CD14-positive monocyte (primary cell): ENCODE data around the gene MAP1LC3C. TPM values are rescaled to one million over a fixed set of nuclear protein-coding genes. Genes with fewer than 3 reads are reported as not detected.

ENCODE experiments used
- DNase-seq, 3 donors: peaks; one replicate each; pipeline ENCODE4 v3.0.0-alpha.2; 2011 to 2022
- H2AFZ ChIP-seq: 2 replicates; pipeline ENCODE4 v1.6.0; 2012; ENCODE audit warnings: mild to moderate bottlenecking, low read depth, low read length, inconsistent platforms; ENCODE audit not compliant: insufficient read depth, poor library complexity, severe bottlenecking
- H3K27ac ChIP-seq, 2 donors: 1 replicate in 1 of 2; 2 replicates in 1 of 2; pipeline ENCODE4 v1.5.1; 2012 to 2013; ENCODE audit warnings: low read length in 2 of 2, control low read depth in 1 of 2, inconsistent platforms in 1 of 2, low read depth in 1 of 2, mild to moderate bottlenecking in 1 of 2
- H3K27me3 ChIP-seq, 2 donors: one replicate each; pipeline versions ENCODE4 v1.6.0 to v1.6.1; 2011 to 2013; ENCODE audit warnings: low read length in 2 of 2; ENCODE audit not compliant: control insufficient read depth in 2 of 2, insufficient read depth in 2 of 2
- H3K36me3 ChIP-seq, 2 donors: replicated peaks in 1 of 2; 1 replicate in 1 of 2; 2 replicates in 1 of 2; pipeline versions ENCODE4 v1.5.1 to v1.6.1; 2012 to 2013; ENCODE audit warnings: low read length in 2 of 2, control low read depth in 1 of 2, inconsistent platforms in 1 of 2, mild to moderate bottlenecking in 1 of 2; ENCODE audit not compliant: insufficient read depth in 2 of 2, control insufficient read depth in 1 of 2
- H3K4me1 ChIP-seq, 2 donors: 1 replicate in 1 of 2; 2 replicates in 1 of 2; pipeline versions ENCODE4 v1.5.1 to v1.6.1; 2012 to 2013; ENCODE audit warnings: low read length in 2 of 2, control low read depth in 1 of 2, inconsistent platforms in 1 of 2, mild to moderate bottlenecking in 1 of 2, moderate library complexity in 1 of 2; ENCODE audit not compliant: insufficient read depth in 2 of 2, control insufficient read depth in 1 of 2
- H3K4me2 ChIP-seq: replicated peaks from 2 replicates; pipeline ENCODE3; 2012; ENCODE audit warnings: low read length, moderate library complexity, mild to moderate bottlenecking; ENCODE audit not compliant: poor library complexity, severe bottlenecking; ENCODE audit errors: extremely low read depth
- H3K4me3 ChIP-seq, 3 experiments: fragments of 200-600 bp in 1 of 3; sonication (generic) in 1 of 3; replicated peaks in 1 of 3; 1 replicate in 2 of 3; 2 replicates in 1 of 3; pipeline ENCODE4 v1.5.1; 2011 to 2013; ENCODE audit warnings: low read length in 3 of 3, mild to moderate bottlenecking in 3 of 3, control low read depth in 2 of 3, low read depth in 2 of 3, inconsistent platforms in 1 of 3, moderate library complexity in 1 of 3
- H3K79me2 ChIP-seq: 2 replicates; pipeline ENCODE4 v1.6.0; 2012; ENCODE audit warnings: mild to moderate bottlenecking, control low read depth, inconsistent platforms, low read length, moderate library complexity; ENCODE audit not compliant: insufficient read depth
- H3K9ac ChIP-seq: 2 replicates; pipeline ENCODE4 v1.6.0; 2017; ENCODE audit warnings: low read length, mild to moderate bottlenecking; ENCODE audit not compliant: insufficient read depth, poor library complexity, severe bottlenecking
- H3K9me3 ChIP-seq, 2 donors: replicated peaks in 1 of 2; 1 replicate in 1 of 2; 2 replicates in 1 of 2; pipeline versions ENCODE4 v1.5.1 to v1.6.1; 2012 to 2013; ENCODE audit warnings: low read length in 2 of 2, control low read depth in 1 of 2; ENCODE audit not compliant: control insufficient read depth in 1 of 2, insufficient read depth in 1 of 2
- H4K20me1 ChIP-seq: 2 replicates; pipeline ENCODE4 v1.6.0; 2012; ENCODE audit warnings: mild to moderate bottlenecking, low read length, control low read depth, moderate library complexity; ENCODE audit not compliant: insufficient read depth
- H3K27ac Mint-ChIP-seq, 7 donors: one replicate each; pipeline ENCODE4 v1.8.0; 2020; ENCODE audit warnings: mild to moderate bottlenecking in 7 of 7, mixed read lengths in 7 of 7, moderate library complexity in 6 of 7, inconsistent platforms in 2 of 7
- H3K27me3 Mint-ChIP-seq, 3 donors: one replicate each; pipeline ENCODE4 v1.8.0; 2021 to 2022; ENCODE audit warnings: low read depth in 3 of 3, mild to moderate bottlenecking in 3 of 3, mixed read lengths in 3 of 3, moderate library complexity in 3 of 3, inconsistent platforms in 1 of 3
- H3K36me3 Mint-ChIP-seq, 2 donors: one replicate each; pipeline ENCODE4 v1.8.0; 2020; ENCODE audit warnings: mixed read lengths in 2 of 2, inconsistent platforms in 1 of 2, mild to moderate bottlenecking in 1 of 2
- H3K4me1 Mint-ChIP-seq: one replicate; pipeline ENCODE4 v1.8.0; 2020; ENCODE audit warnings: mild to moderate bottlenecking, mixed read lengths
- H3K4me3 Mint-ChIP-seq, 2 donors: one replicate each; pipeline ENCODE4 v1.8.0; 2020; ENCODE audit warnings: mild to moderate bottlenecking in 2 of 2, mixed read lengths in 2 of 2, moderate library complexity in 1 of 2
- H3K9me3 Mint-ChIP-seq, 7 donors: one replicate each; pipeline ENCODE4 v1.8.0; 2020 to 2022; ENCODE audit warnings: mixed read lengths in 7 of 7, mild to moderate bottlenecking in 6 of 7, moderate library complexity in 6 of 7, inconsistent platforms in 2 of 7
- CTCF ChIP-seq: fragments of 200-600 bp; IDR thresholded peaks from one replicate; pipeline ENCODE4 v1.8.0; 2022; ENCODE audit warnings: antibody characterized with exemption, mild to moderate bottlenecking
- WGBS: methylation state at CpG from one replicate; pipeline ENCODE4 v1.1.5; 2013; ENCODE audit warnings: missing lambda C conversion rate; ENCODE audit not compliant: insufficient coverage; 5-methylcytosine and 5-hydroxymethylcytosine counted together
- intact Hi-C, 2 donors: fragments of 100-400 bp; cut with micrococcal nuclease; formaldehyde crosslinking; loops; one replicate each; pipeline versions ENCODE4 v1.15.0 to v1.15.1; 2023
- polyA plus RNA-seq, 3 donors: library from polyadenylated mRNA; depleted of rRNA in 1 of 3; unstranded in 2 of 3; stranded (reverse) in 1 of 3; fragments of 300-500 nt in 2 of 3; fragments of >200 nt in 1 of 3; fragmentation: Illumina TruSeq in 2 of 3; gene quantifications; 1 replicate in 2 of 3; 2 replicates in 1 of 3; pipeline ENCODE4 v1.2.3, GENCODE V29; 2012 to 2021

Gene MAP1LC3C
- polyA plus RNA-seq, 3 donors, result 0.07 TPM; not detected in 2

DNA sequence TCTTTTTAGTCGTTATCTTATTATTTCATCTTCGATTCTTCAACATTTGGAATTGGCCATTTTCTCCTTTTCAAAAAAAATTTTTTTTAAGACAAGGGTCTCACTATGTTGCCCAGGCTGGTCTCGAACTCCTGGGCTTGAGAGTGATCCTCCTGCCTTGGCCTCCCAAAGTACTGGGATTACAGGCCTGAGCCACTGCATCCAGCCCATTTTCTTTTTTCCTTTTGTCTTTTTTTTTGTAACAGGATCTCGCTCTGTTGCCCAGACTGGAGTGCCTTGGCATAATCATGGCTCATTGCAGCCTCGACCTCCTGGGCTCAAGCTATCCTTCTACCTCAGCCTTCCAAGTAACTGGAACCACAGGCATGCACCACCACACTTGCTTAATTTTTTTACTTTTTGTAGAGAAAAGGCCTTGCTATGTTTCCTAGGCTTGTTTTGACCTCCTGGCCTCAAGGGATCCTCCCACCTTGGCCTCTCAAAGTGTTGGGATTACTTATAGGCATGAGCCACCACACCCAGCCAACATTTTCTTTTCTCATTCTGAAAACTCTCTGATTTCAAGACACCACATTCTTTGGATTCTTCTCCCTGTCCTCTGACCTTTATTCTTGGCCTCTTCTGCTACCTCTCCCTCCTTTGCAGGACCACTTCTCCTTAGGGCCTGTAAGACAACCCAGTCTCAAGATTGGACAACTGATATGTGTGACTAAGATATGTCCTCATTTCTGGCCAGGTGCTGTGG lies 6.0 kb upstream of the MAP1LC3C start:
- no peak overlapping the region for H3K27ac Mint-ChIP-seq
- no peaks in the 10 kb centered on the region for H3K9me3 ChIP-seq
- no peak overlapping the region for H3K4me3 Mint-ChIP-seq

GRCh38 chr1:242002510-242002909 lies 3.6 kb upstream of the MAP1LC3C start:
- no peak for TF ChIP-seq CTCF
- H3K27me3 Mint-ChIP-seq, result peaks cover 2 to 13% (median 10%) of the 10 kb centered on the region in 3 donors
- H3K9me3 Mint-ChIP-seq, result peaks cover 0 to under 1% (median 0%) of the 10 kb centered on the region in 7 donors
- WGBS, result 87% methylated on average over 3 of the region's 4 CpGs
- H2AFZ ChIP-seq, result no peak overlapping the region
- intact Hi-C loops, result no loop called here
- H3K79me2 ChIP-seq, result no peaks in the 10 kb centered on the region
- no peaks in the 10 kb centered on the region for H3K9me3 ChIP-seq
- no peak overlapping the region for H3K4me3 Mint-ChIP-seq
- no peaks in the 10 kb centered on the region for H3K36me3 ChIP-seq
- H3K4me3 ChIP-seq, result no peak overlapping the region
- H3K4me1 Mint-ChIP-seq, result peaks cover 6% of the 10 kb centered on the region
- no peak overlapping the region for H3K27ac ChIP-seq
- DNase-seq, result no peak
- no peak overlapping the region for H3K9ac ChIP-seq
- H3K27me3 ChIP-seq, result peaks cover 0 to 1% of the 10 kb centered on the region in 2 donors
- no peak overlapping the region for H3K27ac Mint-ChIP-seq
- no peaks in the 10 kb centered on the region for H3K36me3 Mint-ChIP-seq
- H4K20me1 ChIP-seq, result no peaks in the 10 kb centered on the region
- H3K4me1 ChIP-seq, result peaks cover 0 to 7% of the 10 kb centered on the region in 2 donors
- no peak overlapping the region for H3K4me2 ChIP-seq

More for the DNA sequence above, 6.0 kb upstream of the MAP1LC3C start:
- Mint-ChIP-seq H3K9me3 (peaks cover 0 to 5% (median 0%) of the 10 kb centered on the region in 7 donors), H3K4me1 (no peaks in the 10 kb centered on the region), H3K27me3 (peaks cover 5 to 17% (median 10%) of the 10 kb centered on the region in 3 donors), H3K36me3 (no peaks in the 10 kb centered on the region)
- Histone ChIP-seq H2AFZ (no peak overlapping the region), H3K36me3 (no peaks in the 10 kb centered on the region), H3K4me3 (no peak overlapping the region), H3K9ac (no peak overlapping the region), H3K4me2 (no peak overlapping the region), H3K27me3 (no peaks in the 10 kb centered on the region), H3K27ac (no peak overlapping the region), H3K4me1 (no peaks in the 10 kb centered on the region), H3K79me2 (no peaks in the 10 kb centered on the region), H4K20me1 (no peaks in the 10 kb centered on the region)
- intact Hi-C loops, result no loop called here
- TF ChIP-seq CTCF, result no peak
- 96% methylated on average over 3 of the region's 5 CpGs for WGBS
- DNase-seq, result no peak
